GM12891 (cell line): ENCODE data around the gene POLD1. TPM values are rescaled to one million over a fixed set of nuclear protein-coding genes. Genes with fewer than 3 reads are reported as not detected.
"Not testable (repeated sequence)": the region's sequence is repeated elsewhere in the genome, so short reads cannot be mapped to it uniquely, and the experiment has no call there.

Source experiments
- DNase-seq: peaks from one replicate; pipeline ENCODE4 v3.0.0; 2011; ENCODE audit warnings: low spot score; ENCODE audit not compliant: insufficient read length
- FAIRE-seq: peaks from 2 replicates; lab custom pipeline; 2011; peaks lifted over from hg19 to GRCh38; lab: Jason Lieb, UNC
- PAX5 ChIP-seq: IDR thresholded peaks from 2 replicates; pipeline ENCODE4 v1.6.1; 2011; ENCODE audit warnings: low read length, moderate library complexity, mild to moderate bottlenecking; ENCODE audit not compliant: insufficient read depth, severe bottlenecking
- POLR2A ChIP-seq: IDR thresholded peaks from 2 replicates; pipeline ENCODE4 v1.6.1; 2011; ENCODE audit warnings: low read depth, low read length, control low read depth
- POLR2AphosphoS5 ChIP-seq: IDR thresholded peaks from 2 replicates; pipeline ENCODE4 v1.6.1; 2011; ENCODE audit warnings: low read depth, low read length, control low read depth
- POU2F2 ChIP-seq: IDR thresholded peaks from 2 replicates; pipeline ENCODE4 v1.6.1; 2011; ENCODE audit warnings: low read depth, mild to moderate bottlenecking, control low read depth, low read length, moderate library complexity
- SPI1 ChIP-seq: IDR thresholded peaks from 2 replicates; pipeline ENCODE4 v1.6.1; 2011; ENCODE audit warnings: low read depth, low read length, control low read depth
- TAF1 ChIP-seq: IDR thresholded peaks from 2 replicates; pipeline ENCODE4 v1.6.1; 2011; ENCODE audit warnings: low read depth, low read length, control low read depth
- polyA plus RNA-seq: library from polyadenylated mRNA; unstranded; fragments of >200 nt; gene quantifications from one replicate; pipeline ENCODE4 v1.2.1, GENCODE V29; 2012; ENCODE audit warnings: low read depth, missing spikeins, inconsistent platforms; ENCODE audit not compliant: missing spikeins

Gene POLD1
- polyA plus RNA-seq: 63.4 TPM

DNA sequence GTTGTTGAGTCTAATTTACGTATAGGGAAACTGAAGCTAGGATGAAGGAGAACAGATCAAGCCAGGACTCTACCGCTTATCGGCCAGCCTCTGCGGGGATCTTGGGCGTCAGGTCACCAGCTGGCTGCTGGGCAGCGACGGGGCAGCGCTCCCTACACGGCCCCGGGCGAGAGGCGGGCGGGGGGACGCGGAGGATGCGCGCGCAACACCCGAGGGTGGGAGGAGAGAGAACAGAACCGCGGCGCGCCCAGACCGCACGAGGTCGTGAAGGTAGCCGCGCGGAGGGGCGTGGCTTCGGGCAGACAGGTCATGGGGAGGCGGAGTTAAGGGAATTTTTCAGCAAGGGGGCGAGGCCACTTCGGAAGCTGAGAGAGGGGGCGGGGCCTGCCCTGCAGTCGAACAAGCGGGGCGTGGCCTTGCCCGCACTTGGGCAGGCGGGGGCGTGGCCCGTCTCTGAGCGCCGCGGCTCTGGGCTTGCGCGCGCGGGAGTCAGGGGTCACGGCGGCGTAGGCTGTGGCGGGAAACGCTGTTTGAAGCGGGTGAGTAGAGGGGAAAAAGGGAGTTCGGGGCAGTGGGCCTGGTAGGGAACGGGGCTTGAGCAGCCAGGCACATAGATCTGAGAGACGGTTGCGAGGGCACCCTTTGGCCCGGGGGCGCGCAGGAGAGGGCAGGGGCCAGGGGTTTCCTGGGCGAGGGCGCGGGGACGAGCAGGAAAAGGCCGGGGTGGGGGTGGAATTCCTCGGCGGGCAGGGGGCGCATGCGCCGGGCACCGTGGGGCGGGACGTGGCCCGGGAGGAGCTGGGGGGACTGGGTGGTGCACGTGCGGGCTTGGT lies at the start of gene POLD1:
POLD1 (plus strand) TSS at position 496 of the 833 bp plus-strand sequence. CDS start 14,505 bp downstream, outside the sequence.
- TF ChIP-seq SPI1 (no peak), PAX5 (peak; percentile 5), POLR2A (peak; percentile 42; the same call in 1 of the 2 replicates), POU2F2 (no peak), TAF1 (no peak; the same call in 1 of the 2 replicates), POLR2AphosphoS5 (peak; percentile 74; the same call in 1 of the 2 replicates)
- FAIRE-seq (peak; percentile 96), DNase-seq (peak; percentile 99)

DNA sequence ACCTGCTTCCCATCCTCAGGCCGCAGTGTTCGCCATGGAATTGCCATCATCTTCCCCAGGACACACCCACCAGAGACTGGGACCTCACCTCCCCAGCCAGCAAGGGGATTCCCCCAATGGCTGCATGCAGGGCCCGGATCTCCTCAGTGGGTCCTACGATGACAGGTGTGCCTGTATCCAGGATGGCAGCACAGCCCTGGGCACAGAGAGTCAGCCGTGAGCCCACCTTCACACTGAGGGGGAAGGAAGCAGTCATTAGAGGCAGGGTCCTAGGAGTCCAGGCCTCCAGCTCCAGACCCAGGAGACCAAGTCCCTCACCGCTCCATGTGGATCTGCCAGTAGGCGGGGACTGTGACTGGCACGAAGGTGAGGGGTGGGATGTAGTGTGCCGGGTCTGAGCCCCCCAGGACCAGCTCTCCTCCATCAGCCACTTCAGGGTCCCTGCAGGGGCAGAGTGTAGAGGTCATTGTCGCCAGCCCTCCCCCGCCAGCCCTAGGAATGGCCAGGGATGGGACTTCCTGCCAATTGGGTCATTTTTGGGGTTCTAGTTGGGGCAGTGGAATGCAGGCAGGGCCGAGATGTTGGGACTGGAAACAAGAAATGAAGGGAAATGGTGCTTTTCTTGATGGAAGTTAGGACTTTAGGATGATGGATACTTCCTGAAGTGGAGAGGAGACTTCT lies 49.3 kb upstream of the POLD1 start:
- FAIRE-seq (no peak), DNase-seq (no peak)
- no peak for TF ChIP-seq PAX5
- no peak for TF ChIP-seq TAF1
- no peak for TF ChIP-seq SPI1
- TF ChIP-seq POLR2A: peak; percentile 37; the same call in 1 of the 2 replicates
- peak; percentile 48; the same call in 1 of the 2 replicates for TF ChIP-seq POLR2AphosphoS5
- TF ChIP-seq POU2F2: no peak

DNA sequence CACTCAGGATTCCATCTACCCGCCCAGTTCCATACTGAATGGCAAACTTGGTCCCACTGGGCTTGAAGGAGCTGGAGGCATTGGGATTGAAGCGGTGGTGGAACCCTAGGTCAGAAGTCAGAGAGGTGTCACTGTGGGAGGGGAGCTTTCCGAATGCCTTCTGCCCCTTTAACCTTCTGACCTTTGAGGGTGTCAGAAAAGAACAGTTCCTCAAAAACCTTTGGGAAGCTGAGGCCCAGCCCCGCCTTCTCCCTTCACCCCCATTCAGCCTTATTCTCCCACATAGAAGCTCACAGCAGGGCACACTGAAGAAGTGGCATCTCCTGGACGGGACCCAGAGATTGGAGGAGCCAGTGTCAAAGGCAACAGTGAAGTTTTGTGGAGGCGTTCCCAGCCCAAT lies 47.1 kb upstream of the POLD1 start:
- FAIRE-seq, DNase-seq: not testable (repeated sequence)

- TF ChIP-seq POU2F2 (no peak), SPI1 (no peak), POLR2AphosphoS5 (no peak), PAX5 (no peak), TAF1 (no peak), POLR2A (no peak)
- no peak for DNase-seq
- FAIRE-seq: no peak
Measured at GRCh38 chr19:50340331-50340730, 43.8 kb upstream of the POLD1 start.

- TF ChIP-seq TAF1 (no peak), POLR2AphosphoS5 (no peak; the same call in 1 of the 2 replicates), POLR2A (no peak; the same call in 1 of the 2 replicates), POU2F2 (peak; percentile 29; the same call in 1 of the 2 replicates), SPI1 (peak; percentile 79), PAX5 (peak; percentile 42)
- FAIRE-seq (peak; percentile 92), DNase-seq (no peak)
Measured at GRCh38 chr19:50341091-50341564, 43.0 kb upstream of the POLD1 start.

DNA sequence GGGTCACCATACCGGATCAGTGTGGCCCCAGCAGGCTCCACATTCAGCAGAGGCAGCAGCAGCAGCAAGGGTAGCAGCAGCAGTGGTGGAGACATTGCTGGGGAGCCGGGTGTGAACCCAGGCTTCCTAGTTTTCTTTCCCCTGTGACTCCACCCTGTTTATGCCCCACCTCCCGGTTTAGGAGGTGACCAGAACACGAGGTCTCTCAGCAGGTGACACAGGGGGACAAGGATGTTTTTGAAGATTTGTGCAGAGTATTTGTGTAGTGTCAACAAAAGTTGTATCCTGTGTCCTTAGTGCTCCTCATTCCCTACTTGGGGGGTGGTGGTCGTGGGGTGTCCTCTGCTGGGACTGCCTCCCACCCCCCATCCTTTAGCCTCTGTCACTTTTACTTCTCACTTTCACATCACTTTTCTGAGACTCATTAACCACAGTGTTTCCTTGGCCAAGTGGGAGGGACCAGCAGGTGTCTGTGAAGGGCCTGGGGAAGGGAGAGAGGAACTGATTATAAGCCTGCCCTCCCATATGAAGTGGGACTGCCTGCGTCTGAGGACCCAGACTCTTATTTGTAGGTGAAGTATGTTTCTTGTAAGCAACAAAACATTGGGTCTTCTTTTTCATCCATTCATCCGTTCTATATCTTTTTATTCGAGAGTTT lies 39.4 kb upstream of the POLD1 start:
- TF ChIP-seq POLR2AphosphoS5 (peak; percentile 92), SPI1 (peak; percentile 96), POLR2A (peak; percentile 93), TAF1 (peak; percentile 77), POU2F2 (peak; percentile 42; the same call in 1 of the 2 replicates), PAX5 (no peak)
- no peak for DNase-seq
- FAIRE-seq: peak; percentile 96

- peak; percentile 80 for FAIRE-seq
- not testable (repeated sequence) for DNase-seq
- TF ChIP-seq SPI1 (peak; percentile 89), PAX5 (peak; percentile 0)
Measured at GRCh38 chr19:50347089-50347581, 37.0 kb upstream of the POLD1 start.

- DNase-seq (no peak), FAIRE-seq (no peak)
- TF ChIP-seq TAF1 (no peak), POU2F2 (no peak), PAX5 (no peak), POLR2A (no peak), POLR2AphosphoS5 (no peak), SPI1 (no peak)
Measured at GRCh38 chr19:50349277-50350057, 34.7 kb upstream of the POLD1 start.
